AG04450 (cell line): ENCODE measurements around the gene EREG. TPM values are rescaled to one million over a fixed set of nuclear protein-coding genes. Genes with fewer than 3 reads are reported as not detected.
"Not testable (repeated sequence)": the region's sequence is repeated elsewhere in the genome, so short reads cannot be mapped to it uniquely, and the experiment has no call there.

Source experiments
- CTCF ChIA-PET: fragments of 300-600, 350-600 bp; formaldehyde crosslinking; extraction: SDS; loops from one replicate; lab custom pipeline; 2022; ENCODE audit warnings: antibody characterized with exemption, inconsistent platforms; lab: Charles Lee
- POLR2A ChIA-PET: fragments of 350-600 bp; formaldehyde crosslinking; extraction: SDS; loops from one replicate; lab custom pipeline; 2021; ENCODE audit warnings: antibody characterized with exemption, inconsistent platforms; lab: Yijun Ruan, JAX
- DNase-seq: peaks from one replicate; pipeline ENCODE4 v3.0.0-alpha.2; 2011; ENCODE audit warnings: low read depth, low spot score
- H3K27ac ChIP-seq: one replicate; pipeline ENCODE4 v1.5.1; 2012; ENCODE audit warnings: low read depth, low read length, control low read depth
- H3K27me3 ChIP-seq: one replicate; pipeline ENCODE4 v1.6.0; 2012; ENCODE audit warnings: low read length; ENCODE audit not compliant: control insufficient read depth, insufficient read depth
- H3K4me3 ChIP-seq: 2 replicates; pipeline ENCODE4 v1.5.1; 2011; ENCODE audit warnings: mild to moderate bottlenecking, low read depth, low read length, control low read depth
- H3K9me3 ChIP-seq: 2 replicates; pipeline ENCODE4 v1.5.1; 2012; ENCODE audit warnings: low read length; ENCODE audit not compliant: control insufficient read depth, insufficient read depth
- polyA plus RNA-seq: library from polyadenylated mRNA; depleted of rRNA; stranded (reverse); fragments of >200 nt; gene quantifications from 2 replicates; pipeline ENCODE4 v1.2.3, GENCODE V29; 2011
- TF ChIP-seq, protein P1 (sequence below): IDR thresholded peaks from 2 replicates; pipeline ENCODE4 v1.5.1; 2011; ENCODE audit warnings: low read depth, low read length, control low read depth, inconsistent platforms

Gene EREG
- polyA plus RNA-seq, 1 experiment, result 1.8 TPM

DNA sequence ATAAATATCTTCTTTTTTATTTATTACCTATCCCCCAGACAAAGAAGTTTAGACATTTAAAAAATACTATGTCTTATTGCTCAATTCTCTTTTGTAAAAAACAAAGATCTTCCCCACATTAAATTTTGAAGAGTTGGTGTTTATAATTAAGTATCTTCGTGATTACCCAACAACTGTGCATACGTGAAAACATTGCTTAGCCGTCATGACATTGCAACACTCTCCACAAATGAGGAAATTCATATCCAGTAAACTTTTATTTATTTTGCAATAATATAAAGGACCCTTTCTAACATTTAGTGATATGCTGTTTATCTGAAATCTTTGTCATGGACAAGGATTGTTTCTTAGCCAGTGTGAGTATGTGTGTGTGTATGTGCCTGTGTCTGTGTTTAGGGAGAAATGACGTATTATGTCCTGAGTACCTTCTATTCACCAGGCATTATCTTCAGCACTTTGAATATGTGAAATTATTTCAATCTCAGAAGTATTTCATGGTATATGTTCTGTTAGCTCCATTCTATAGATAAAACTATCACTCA is 26.1 kb upstream of the EREG start:
- no peak overlapping the region for H3K27ac ChIP-seq
- CTCF ChIA-PET, result interaction anchor here (1.0 to 1.8 kb wide), 3 partner anchors 18 to 336 kb away, joined by 3 to 8 read pairs (median 5); no protein-coding TSS in a partner anchor
- TF ChIP-seq, protein P1, sequence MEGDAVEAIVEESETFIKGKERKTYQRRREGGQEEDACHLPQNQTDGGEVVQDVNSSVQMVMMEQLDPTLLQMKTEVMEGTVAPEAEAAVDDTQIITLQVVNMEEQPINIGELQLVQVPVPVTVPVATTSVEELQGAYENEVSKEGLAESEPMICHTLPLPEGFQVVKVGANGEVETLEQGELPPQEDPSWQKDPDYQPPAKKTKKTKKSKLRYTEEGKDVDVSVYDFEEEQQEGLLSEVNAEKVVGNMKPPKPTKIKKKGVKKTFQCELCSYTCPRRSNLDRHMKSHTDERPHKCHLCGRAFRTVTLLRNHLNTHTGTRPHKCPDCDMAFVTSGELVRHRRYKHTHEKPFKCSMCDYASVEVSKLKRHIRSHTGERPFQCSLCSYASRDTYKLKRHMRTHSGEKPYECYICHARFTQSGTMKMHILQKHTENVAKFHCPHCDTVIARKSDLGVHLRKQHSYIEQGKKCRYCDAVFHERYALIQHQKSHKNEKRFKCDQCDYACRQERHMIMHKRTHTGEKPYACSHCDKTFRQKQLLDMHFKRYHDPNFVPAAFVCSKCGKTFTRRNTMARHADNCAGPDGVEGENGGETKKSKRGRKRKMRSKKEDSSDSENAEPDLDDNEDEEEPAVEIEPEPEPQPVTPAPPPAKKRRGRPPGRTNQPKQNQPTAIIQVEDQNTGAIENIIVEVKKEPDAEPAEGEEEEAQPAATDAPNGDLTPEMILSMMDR, result no peak
- H3K4me3 ChIP-seq, result no peak overlapping the region
- no peaks in the 10 kb centered on the region for H3K27me3 ChIP-seq
- POLR2A ChIA-PET, result no interaction called here
- H3K9me3 ChIP-seq, result peaks cover 6% of the 10 kb centered on the region
- DNase-seq, result no peak

DNA sequence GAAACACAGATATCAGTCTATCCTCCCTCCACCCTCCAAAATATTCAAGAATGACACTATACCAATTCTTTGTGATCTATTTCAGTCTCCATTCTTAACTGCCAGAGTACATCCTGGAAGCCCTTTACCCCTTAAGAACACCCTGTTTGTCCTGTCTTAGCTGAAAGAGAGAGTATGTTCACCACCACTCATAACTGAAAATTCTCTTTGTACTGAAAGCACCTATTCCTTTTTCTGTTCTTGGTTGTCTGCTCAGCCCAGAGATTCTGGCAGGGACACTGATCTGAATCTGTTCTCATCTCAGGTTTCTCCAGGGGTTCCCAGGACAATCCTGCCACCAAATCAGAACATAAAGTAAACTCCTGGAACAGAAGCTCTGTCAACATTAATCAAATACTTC is 25.4 kb upstream of the EREG start:
- TF ChIP-seq, protein P1, result no peak
- Histone ChIP-seq H3K27ac (no peak overlapping the region), H3K9me3 (peaks cover 9% of the 10 kb centered on the region; the same call in 1 of the 2 replicates), H3K4me3 (no peak overlapping the region), H3K27me3 (no peaks in the 10 kb centered on the region)
- POLR2A ChIA-PET, result no interaction called here
- DNase-seq, result no peak
- CTCF ChIA-PET, result no interaction called here

DNA sequence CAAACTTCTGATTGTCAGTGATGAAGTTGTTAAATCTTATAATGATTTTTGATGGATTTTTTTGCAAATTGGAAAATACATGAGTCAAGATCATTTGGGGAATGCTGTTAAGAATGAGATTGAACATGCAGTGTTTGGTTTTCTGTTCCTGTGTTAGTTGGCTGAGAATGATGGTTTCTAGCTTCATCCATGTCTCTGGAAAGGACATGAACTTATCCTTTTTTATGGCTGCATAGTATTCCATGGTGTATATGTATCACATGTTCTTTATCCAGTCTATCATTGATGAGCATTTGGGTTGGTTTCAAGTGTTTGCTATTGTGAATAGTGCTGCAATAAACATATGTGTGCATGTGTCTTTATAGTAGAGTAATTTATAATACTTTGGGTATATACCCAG is 24.5 kb upstream of the EREG start:
- CTCF ChIA-PET, result interaction anchor here (0.8 to 0.9 kb wide), 2 partner anchors 334 to 335 kb away, joined by 3 to 4 read pairs; no protein-coding TSS in a partner anchor
- peaks cover 13% of the 10 kb centered on the region; the same call in 1 of the 2 replicates for H3K9me3 ChIP-seq
- POLR2A ChIA-PET, H3K4me3 ChIP-seq, DNase-seq, H3K27ac ChIP-seq, H3K27me3 ChIP-seq: not testable (repeated sequence)

DNA sequence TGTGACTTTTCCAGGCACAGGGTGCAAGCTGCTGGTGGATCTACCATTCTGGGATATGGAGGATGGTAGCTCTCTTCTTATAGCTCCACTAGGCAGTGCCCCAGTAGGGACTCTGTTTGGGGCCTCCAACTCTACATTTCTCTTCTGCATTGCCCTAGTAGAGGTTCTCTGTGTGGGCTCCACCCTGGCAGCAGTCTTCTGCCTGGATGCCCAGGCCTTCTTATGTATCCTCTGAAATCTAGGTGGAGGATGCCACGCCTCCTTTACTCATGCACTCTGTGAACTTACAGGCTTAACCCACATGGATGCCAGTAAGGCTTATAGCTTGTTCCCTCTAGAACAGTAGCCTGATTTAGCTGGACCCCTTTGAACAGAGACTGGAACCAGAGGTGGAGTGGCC is 20.9 kb upstream of the EREG start:
- Histone ChIP-seq H3K27me3 (no peaks in the 10 kb centered on the region), H3K4me3 (no peak overlapping the region), H3K27ac (no peak overlapping the region), H3K9me3 (peaks cover 13% of the 10 kb centered on the region; the same call in 1 of the 2 replicates)
- TF ChIP-seq, protein P1, result no peak
- CTCF ChIA-PET, result interaction anchor here (1.3 kb wide), 1 partner anchor 26 kb away, joined by 5 read pairs; no protein-coding TSS in a partner anchor
- POLR2A ChIA-PET, result no interaction called here
- no peak for DNase-seq

DNA sequence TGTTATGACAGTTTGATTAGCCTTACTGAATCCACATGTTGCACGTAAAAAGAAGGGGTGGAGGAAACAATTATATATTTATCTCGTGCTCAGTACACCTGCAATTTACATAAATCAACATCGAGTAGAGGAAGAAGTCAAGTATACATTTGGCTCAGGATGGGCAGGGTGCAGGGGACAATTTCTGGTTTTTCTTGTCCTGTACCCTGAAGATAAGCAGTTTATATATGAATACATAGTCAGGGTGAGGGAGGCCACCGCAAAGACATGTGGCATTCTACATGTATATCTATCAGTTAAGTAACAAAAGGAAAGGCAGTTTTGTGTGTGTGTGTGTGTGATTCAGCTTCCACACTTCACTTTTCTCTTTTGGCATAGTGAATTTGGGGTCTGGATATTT is 11.1 kb upstream of the EREG start:
- no peak overlapping the region for H3K4me3 ChIP-seq
- TF ChIP-seq, protein P1, result no peak
- ChIA-PET CTCF (interaction anchor here (2.1 kb wide), 1 partner anchor 322 kb away, joined by 12 read pairs; no protein-coding TSS in a partner anchor), POLR2A (no interaction called here)
- no peak overlapping the region for H3K27ac ChIP-seq
- no peak for DNase-seq
- H3K9me3 ChIP-seq, result no peaks in the 10 kb centered on the region
- H3K27me3 ChIP-seq, result no peaks in the 10 kb centered on the region
